Measurements from ENCODE around the gene COPS2. TPM values are rescaled to one million over a fixed set of nuclear protein-coding genes. Genes with fewer than 3 reads are reported as not detected.
A peak's percentile ranks its signal among the peaks of the same experiment; 100 is the strongest.

The COPS2 gene
- total and polyA plus RNA-seq, 2 of the 13 experiments (the other 11 are each of a cell fraction or from before 2014, with no cell fraction given) = 37.8 to 66.3 TPM

DNA sequence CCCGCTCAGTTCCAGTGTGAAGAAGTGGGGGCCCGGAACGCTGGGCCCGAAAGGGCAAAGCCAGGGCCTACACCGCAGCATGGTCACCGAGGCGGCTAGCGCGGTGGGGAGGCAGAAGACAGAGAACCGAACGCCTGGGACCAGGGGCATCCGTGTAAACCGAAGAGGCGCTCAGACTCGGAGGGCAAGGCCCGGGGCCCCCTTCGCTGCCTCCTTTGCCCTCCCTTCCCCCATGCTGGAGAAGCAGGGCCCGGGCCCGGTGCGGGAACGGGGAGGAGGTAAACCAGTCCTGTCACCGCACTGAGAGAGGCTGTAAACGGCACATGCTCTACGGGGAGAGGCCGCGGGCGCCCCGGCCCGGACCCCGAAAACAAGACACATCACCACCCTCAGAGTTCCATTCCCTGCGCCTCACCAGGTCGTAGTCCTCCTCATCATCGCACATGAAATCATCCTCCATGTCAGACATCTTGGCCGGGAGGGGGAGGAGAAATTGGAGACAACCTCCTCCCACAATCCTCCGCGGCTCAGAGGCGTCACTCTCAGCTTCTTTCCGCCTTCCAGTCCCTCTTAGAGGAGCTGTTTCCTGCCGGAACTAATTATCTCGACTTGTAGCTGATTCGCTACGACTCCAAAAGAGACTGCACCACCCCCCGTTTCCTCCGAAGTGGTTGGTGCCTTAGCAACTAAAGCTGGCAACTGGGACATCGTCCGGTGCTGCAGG lies at the start of gene COPS2 (continued):
- TF ChIP-seq, protein P1, sequence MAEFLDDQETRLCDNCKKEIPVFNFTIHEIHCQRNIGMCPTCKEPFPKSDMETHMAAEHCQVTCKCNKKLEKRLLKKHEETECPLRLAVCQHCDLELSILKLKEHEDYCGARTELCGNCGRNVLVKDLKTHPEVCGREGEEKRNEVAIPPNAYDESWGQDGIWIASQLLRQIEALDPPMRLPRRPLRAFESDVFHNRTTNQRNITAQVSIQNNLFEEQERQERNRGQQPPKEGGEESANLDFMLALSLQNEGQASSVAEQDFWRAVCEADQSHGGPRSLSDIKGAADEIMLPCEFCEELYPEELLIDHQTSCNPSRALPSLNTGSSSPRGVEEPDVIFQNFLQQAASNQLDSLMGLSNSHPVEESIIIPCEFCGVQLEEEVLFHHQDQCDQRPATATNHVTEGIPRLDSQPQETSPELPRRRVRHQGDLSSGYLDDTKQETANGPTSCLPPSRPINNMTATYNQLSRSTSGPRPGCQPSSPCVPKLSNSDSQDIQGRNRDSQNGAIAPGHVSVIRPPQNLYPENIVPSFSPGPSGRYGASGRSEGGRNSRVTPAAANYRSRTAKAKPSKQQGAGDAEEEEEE (CRISPR knock-in tag; IDR thresholded peaks at IDR 0.05; ENCODE audit: borderline replicate concordance) = 0 out of 2 replicates have a peak, but pooled peaks have one; percentile 21
- TF ChIP-seq TOPORS (CRISPR knock-in tag; IDR thresholded peaks at IDR 0.05) (no peak), ZNF354B (CRISPR knock-in tag; IDR thresholded peaks at IDR 0.05) (no peak), ZFP36L2 (CRISPR knock-in tag; IDR thresholded peaks at IDR 0.05) (no peak), NR2F1 (CRISPR knock-in tag; IDR thresholded peaks at IDR 0.05) (no peak; a peak in 1 of 4 replicates), SIX4 (CRISPR knock-in tag; IDR thresholded peaks at IDR 0.05) (peak; percentile 92), KDM6A (CRISPR knock-in tag; IDR thresholded peaks at IDR 0.05; ENCODE audit: low read depth) (0 out of 2 replicates have a peak, but pooled peaks have one; percentile 39), ZKSCAN5 (CRISPR knock-in tag; IDR thresholded peaks at IDR 0.05) (no peak), GATA4 (IDR thresholded peaks at IDR 0.05; ENCODE audit: borderline replicate concordance, low read depth) (no peak), ZMAT3 (CRISPR knock-in tag; conservative IDR thresholded peaks at IDR 0.05) (no peak), TGIF2 (CRISPR knock-in tag; IDR thresholded peaks at IDR 0.05) (0 out of 2 replicates have a peak, but pooled peaks have one; percentile 51), CAMTA2 (CRISPR knock-in tag; IDR thresholded peaks at IDR 0.05; ENCODE audit: borderline replicate concordance) (no peak), ZBTB42 (CRISPR knock-in tag; IDR thresholded peaks at IDR 0.05) (0 out of 2 replicates have a peak, but pooled peaks have one; percentile 23), FOXM1 (CRISPR knock-in tag; IDR thresholded peaks at IDR 0.05) (no peak), PITX1 (CRISPR knock-in tag; IDR thresholded peaks at IDR 0.05) (peak; percentile 52; the same call in 1 of the 2 replicates), ZFP36 (IDR thresholded peaks at IDR 0.05; ENCODE audit: borderline replicate concordance, low read depth, low read length, partially characterized antibody) (peak; percentile 29)
- TF ChIP-seq, protein P2, sequence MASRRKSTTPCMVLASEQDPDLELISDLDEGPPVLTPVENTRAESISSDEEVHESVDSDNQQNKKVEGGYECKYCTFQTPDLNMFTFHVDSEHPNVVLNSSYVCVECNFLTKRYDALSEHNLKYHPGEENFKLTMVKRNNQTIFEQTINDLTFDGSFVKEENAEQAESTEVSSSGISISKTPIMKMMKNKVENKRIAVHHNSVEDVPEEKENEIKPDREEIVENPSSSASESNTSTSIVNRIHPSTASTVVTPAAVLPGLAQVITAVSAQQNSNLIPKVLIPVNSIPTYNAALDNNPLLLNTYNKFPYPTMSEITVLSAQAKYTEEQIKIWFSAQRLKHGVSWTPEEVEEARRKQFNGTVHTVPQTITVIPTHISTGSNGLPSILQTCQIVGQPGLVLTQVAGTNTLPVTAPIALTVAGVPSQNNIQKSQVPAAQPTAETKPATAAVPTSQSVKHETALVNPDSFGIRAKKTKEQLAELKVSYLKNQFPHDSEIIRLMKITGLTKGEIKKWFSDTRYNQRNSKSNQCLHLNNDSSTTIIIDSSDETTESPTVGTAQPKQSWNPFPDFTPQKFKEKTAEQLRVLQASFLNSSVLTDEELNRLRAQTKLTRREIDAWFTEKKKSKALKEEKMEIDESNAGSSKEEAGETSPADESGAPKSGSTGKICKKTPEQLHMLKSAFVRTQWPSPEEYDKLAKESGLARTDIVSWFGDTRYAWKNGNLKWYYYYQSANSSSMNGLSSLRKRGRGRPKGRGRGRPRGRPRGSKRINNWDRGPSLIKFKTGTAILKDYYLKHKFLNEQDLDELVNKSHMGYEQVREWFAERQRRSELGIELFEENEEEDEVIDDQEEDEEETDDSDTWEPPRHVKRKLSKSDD (CRISPR knock-in tag; IDR thresholded peaks at IDR 0.05; ENCODE audit: low read depth) = peak; percentile 50; the same call in 1 of the 2 replicates
- TF ChIP-seq, protein P3, sequence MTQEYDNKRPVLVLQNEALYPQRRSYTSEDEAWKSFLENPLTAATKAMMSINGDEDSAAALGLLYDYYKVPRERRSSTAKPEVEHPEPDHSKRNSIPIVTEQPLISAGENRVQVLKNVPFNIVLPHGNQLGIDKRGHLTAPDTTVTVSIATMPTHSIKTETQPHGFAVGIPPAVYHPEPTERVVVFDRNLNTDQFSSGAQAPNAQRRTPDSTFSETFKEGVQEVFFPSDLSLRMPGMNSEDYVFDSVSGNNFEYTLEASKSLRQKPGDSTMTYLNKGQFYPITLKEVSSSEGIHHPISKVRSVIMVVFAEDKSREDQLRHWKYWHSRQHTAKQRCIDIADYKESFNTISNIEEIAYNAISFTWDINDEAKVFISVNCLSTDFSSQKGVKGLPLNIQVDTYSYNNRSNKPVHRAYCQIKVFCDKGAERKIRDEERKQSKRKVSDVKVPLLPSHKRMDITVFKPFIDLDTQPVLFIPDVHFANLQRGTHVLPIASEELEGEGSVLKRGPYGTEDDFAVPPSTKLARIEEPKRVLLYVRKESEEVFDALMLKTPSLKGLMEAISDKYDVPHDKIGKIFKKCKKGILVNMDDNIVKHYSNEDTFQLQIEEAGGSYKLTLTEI (CRISPR knock-in tag; conservative IDR thresholded peaks at IDR 0.05) = no peak
- TF ChIP-seq, protein P4, sequence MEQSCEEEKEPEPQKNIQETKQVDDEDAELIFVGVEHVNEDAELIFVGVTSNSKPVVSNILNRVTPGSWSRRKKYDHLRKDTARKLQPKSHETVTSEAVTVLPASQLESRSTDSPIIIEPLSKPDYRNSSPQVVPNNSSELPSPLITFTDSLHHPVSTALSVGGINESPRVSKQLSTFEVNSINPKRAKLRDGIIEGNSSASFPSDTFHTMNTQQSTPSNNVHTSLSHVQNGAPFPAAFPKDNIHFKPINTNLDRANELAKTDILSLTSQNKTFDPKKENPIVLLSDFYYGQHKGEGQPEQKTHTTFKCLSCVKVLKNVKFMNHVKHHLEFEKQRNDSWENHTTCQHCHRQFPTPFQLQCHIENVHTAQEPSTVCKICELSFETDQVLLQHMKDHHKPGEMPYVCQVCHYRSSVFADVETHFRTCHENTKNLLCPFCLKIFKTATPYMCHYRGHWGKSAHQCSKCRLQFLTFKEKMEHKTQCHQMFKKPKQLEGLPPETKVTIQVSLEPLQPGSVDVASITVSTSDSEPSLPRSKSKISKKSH (CRISPR knock-in tag; IDR thresholded peaks at IDR 0.05; ENCODE audit: borderline replicate concordance) = peak; percentile 39; the same call in 1 of the 2 replicates
- TF ChIP-seq, protein P5, sequence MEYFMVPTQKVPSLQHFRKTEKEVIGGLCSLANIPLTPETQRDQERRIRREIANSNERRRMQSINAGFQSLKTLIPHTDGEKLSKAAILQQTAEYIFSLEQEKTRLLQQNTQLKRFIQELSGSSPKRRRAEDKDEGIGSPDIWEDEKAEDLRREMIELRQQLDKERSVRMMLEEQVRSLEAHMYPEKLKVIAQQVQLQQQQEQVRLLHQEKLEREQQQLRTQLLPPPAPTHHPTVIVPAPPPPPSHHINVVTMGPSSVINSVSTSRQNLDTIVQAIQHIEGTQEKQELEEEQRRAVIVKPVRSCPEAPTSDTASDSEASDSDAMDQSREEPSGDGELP (IDR thresholded peaks at IDR 0.05; ENCODE audit: borderline replicate concordance, low read depth) = peak; percentile 63; the same call in 1 of the 2 replicates

Measured in HepG2 (cell line).